ENCODE measurements around the gene PDE10A. TPM values are rescaled to one million over a fixed set of nuclear protein-coding genes. Genes with fewer than 3 reads are reported as not detected.

PDE10A gene
- total and polyA plus RNA-seq, 2 of the 8 experiments (the other 6 are each of a cell fraction or from before 2014, with no cell fraction given): 1.1 to 2.4 TPM

DNA sequence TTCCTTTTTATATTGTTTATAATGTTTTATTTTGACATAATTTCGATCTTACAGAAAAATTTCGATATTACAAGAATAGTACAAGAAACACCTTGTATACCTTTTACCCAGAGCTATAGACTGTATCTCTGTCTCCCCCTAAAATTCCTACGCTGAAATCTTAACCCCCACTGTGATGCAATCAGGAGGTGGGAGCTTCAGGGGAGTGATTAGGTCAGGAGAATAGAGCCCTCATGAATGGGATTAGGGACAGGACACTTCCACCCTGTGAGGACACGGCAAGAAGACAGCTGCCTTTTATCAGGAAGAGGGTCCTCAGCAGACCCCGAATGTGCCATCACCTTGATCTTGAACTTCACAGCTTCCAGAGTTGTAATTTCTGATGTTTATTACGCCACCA lies 204.9 kb downstream of the PDE10A start (continued):
- TF ChIP-seq YY1 (IDR thresholded peaks at IDR 0.05; ENCODE audit: low read depth, low read length): no peak
